ENCODE results near the gene PNPLA5. TPM values are rescaled to one million over a fixed set of nuclear protein-coding genes. Genes with fewer than 3 reads are reported as not detected.

Gene PNPLA5
- total and polyA plus RNA-seq, 2 of the 13 experiments (the other 11 are each of a cell fraction or from before 2014, with no cell fraction given), result not detected

DNA sequence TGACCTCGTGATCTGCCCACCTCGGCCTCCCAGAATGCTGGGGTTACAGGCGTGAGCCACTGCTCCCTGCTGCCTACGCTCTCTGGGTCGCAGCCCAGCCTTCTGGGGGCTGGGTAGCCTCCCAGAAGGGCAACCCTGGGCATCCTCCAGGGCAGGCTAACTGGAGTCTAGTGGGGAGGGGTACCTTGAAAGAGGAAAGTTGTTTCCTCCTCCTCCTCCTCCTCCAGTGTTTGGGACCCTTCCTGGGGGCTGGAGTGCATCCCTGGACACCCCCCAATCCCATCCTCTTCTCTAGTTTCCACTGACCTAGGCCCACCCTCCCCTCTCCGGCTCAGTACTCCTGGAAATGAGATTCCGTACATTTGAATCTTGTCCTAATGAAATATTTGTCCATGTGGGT is 33.1 kb upstream of the PNPLA5 start (continued):
- TF ChIP-seq CAMTA2 (CRISPR knock-in tag; IDR thresholded peaks at IDR 0.05; ENCODE audit: borderline replicate concordance) (0 out of 2 replicates have a peak, but pooled peaks have one; percentile 65), CENPT (CRISPR knock-in tag; IDR thresholded peaks at IDR 0.05; ENCODE audit: low read depth) (peak; percentile 26; the same call in 1 of the 2 replicates), NR2C2 (CRISPR knock-in tag; IDR thresholded peaks at IDR 0.05; ENCODE audit: borderline replicate concordance) (no peak), SAP130 (CRISPR knock-in tag; IDR thresholded peaks at IDR 0.05; ENCODE audit: low read depth) (no peak), NFKBIZ (CRISPR knock-in tag; IDR thresholded peaks at IDR 0.05) (no peak), ZNF496 (CRISPR knock-in tag; IDR thresholded peaks at IDR 0.05; ENCODE audit: insufficient replicate concordance) (no peak), ZNF12 (CRISPR knock-in tag; IDR thresholded peaks at IDR 0.05) (no peak), JUND (CRISPR knock-in tag; IDR thresholded peaks at IDR 0.05) (no peak), ATF5 (CRISPR knock-in tag; IDR thresholded peaks at IDR 0.05; ENCODE audit: low read depth) (no peak), ERF (CRISPR knock-in tag; IDR thresholded peaks at IDR 0.05) (no peak), ZNF343 (CRISPR knock-in tag; IDR thresholded peaks at IDR 0.05) (no peak), TRIM24 (CRISPR knock-in tag; IDR thresholded peaks at IDR 0.05) (no peak), ELF3 (CRISPR knock-in tag; IDR thresholded peaks at IDR 0.05) (no peak), ATF1 (CRISPR knock-in tag; IDR thresholded peaks at IDR 0.05) (no peak), EEA1 (CRISPR knock-in tag; IDR thresholded peaks at IDR 0.05; ENCODE audit: borderline replicate concordance) (no peak), DMAP1 (CRISPR knock-in tag; IDR thresholded peaks at IDR 0.05) (no peak), ZNF567 (CRISPR knock-in tag; IDR thresholded peaks at IDR 0.05; ENCODE audit: borderline replicate concordance) (no peak), HOXA7 (CRISPR knock-in tag; IDR thresholded peaks at IDR 0.05) (no peak), ZNF576 (CRISPR knock-in tag; IDR thresholded peaks at IDR 0.05) (no peak), CHCHD3 (CRISPR knock-in tag; IDR thresholded peaks at IDR 0.05) (no peak), RFXANK (CRISPR knock-in tag; IDR thresholded peaks at IDR 0.05) (no peak), ZNF274 (CRISPR knock-in tag; IDR thresholded peaks at IDR 0.05) (no peak), ZNF749 (CRISPR knock-in tag; IDR thresholded peaks at IDR 0.05; ENCODE audit: borderline replicate concordance) (no peak)
- TF ChIP-seq, protein P1, sequence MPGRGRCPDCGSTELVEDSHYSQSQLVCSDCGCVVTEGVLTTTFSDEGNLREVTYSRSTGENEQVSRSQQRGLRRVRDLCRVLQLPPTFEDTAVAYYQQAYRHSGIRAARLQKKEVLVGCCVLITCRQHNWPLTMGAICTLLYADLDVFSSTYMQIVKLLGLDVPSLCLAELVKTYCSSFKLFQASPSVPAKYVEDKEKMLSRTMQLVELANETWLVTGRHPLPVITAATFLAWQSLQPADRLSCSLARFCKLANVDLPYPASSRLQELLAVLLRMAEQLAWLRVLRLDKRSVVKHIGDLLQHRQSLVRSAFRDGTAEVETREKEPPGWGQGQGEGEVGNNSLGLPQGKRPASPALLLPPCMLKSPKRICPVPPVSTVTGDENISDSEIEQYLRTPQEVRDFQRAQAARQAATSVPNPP (CRISPR knock-in tag; IDR thresholded peaks at IDR 0.05), result 0 out of 2 replicates have a peak, but pooled peaks have one; percentile 12
- TF ChIP-seq, protein P2, sequence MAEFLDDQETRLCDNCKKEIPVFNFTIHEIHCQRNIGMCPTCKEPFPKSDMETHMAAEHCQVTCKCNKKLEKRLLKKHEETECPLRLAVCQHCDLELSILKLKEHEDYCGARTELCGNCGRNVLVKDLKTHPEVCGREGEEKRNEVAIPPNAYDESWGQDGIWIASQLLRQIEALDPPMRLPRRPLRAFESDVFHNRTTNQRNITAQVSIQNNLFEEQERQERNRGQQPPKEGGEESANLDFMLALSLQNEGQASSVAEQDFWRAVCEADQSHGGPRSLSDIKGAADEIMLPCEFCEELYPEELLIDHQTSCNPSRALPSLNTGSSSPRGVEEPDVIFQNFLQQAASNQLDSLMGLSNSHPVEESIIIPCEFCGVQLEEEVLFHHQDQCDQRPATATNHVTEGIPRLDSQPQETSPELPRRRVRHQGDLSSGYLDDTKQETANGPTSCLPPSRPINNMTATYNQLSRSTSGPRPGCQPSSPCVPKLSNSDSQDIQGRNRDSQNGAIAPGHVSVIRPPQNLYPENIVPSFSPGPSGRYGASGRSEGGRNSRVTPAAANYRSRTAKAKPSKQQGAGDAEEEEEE (CRISPR knock-in tag; IDR thresholded peaks at IDR 0.05; ENCODE audit: borderline replicate concordance), result no peak

All from HepG2 (cell line).